NB4 (cell line): Measurements from ENCODE around the gene LPXN.

ENCODE experiments used
- DNase-seq: peaks from one replicate; pipeline ENCODE4 v3.0.0; 2010; ENCODE audit warnings: low read depth
- H3K4me3 ChIP-seq: one replicate; pipeline ENCODE4 v1.5.1; 2011; ENCODE audit warnings: mild to moderate bottlenecking, low read depth, low read length, moderate library complexity
- MYC ChIP-seq: IDR thresholded peaks from 2 replicates; pipeline ENCODE4 v1.6.1; 2011; ENCODE audit warnings: low read depth, low read length
- POLR2A ChIP-seq: IDR thresholded peaks from 2 replicates; pipeline ENCODE4 v1.6.1; 2011; ENCODE audit warnings: mild to moderate bottlenecking; ENCODE audit not compliant: insufficient read length; ENCODE audit errors: extremely low read depth
- TF ChIP-seq, protein P1 (sequence below): IDR thresholded peaks from one replicate; pipeline ENCODE4 v1.5.1; 2012; ENCODE audit warnings: low read depth, low read length
- TF ChIP-seq, protein P2 (sequence below): IDR thresholded peaks from 2 replicates; pipeline ENCODE4 v1.6.1; 2011; ENCODE audit warnings: low read depth, low read length

Gene LPXN

GRCh38 chr11:58497951-58498350 is 77.7 kb downstream of the LPXN start:
- H3K4me3 ChIP-seq, result no peak overlapping the region
- TF ChIP-seq, protein P1, sequence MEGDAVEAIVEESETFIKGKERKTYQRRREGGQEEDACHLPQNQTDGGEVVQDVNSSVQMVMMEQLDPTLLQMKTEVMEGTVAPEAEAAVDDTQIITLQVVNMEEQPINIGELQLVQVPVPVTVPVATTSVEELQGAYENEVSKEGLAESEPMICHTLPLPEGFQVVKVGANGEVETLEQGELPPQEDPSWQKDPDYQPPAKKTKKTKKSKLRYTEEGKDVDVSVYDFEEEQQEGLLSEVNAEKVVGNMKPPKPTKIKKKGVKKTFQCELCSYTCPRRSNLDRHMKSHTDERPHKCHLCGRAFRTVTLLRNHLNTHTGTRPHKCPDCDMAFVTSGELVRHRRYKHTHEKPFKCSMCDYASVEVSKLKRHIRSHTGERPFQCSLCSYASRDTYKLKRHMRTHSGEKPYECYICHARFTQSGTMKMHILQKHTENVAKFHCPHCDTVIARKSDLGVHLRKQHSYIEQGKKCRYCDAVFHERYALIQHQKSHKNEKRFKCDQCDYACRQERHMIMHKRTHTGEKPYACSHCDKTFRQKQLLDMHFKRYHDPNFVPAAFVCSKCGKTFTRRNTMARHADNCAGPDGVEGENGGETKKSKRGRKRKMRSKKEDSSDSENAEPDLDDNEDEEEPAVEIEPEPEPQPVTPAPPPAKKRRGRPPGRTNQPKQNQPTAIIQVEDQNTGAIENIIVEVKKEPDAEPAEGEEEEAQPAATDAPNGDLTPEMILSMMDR, result no peak
- TF ChIP-seq, protein P2, sequence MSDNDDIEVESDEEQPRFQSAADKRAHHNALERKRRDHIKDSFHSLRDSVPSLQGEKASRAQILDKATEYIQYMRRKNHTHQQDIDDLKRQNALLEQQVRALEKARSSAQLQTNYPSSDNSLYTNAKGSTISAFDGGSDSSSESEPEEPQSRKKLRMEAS, result no peak
- TF ChIP-seq MYC, result no peak
- TF ChIP-seq POLR2A, result no peak
- no peak for DNase-seq

- no peak for DNase-seq
- TF ChIP-seq MYC, result no peak
- TF ChIP-seq, protein P2, result no peak
- TF ChIP-seq, protein P1, result no peak
- no peak for TF ChIP-seq POLR2A
- H3K4me3 ChIP-seq, result no peak overlapping the region
Observed at GRCh38 chr11:58495906-58496305, 79.8 kb downstream of the LPXN start.

GRCh38 chr11:58494101-58494500 is 81.6 kb downstream of the LPXN start:
- H3K4me3 ChIP-seq, result no peak overlapping the region
- DNase-seq, result no peak
- TF ChIP-seq, protein P2, result no peak
- TF ChIP-seq MYC, result no peak
- TF ChIP-seq, protein P1, result no peak

DNA sequence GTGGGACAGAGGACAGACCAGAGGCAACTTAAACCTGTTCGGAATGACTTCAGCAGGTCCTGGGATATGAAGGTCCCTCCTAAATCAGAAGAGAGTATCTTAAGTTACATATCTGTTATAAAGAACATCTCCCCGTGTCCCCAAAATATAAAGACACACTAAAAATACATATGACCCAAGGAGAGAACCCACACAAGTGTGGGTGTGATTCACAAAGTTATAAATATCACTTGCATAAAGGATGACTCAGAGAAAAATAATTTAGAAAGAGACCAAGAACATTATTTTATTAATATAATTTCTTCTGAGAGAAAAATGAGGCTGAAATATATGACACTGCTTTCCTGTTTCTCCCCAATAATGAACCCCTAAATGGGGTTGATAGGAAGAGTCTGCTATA is 82.0 kb downstream of the LPXN start:
- TF ChIP-seq, protein P1, result no peak
- TF ChIP-seq POLR2A, result no peak
- no peak for TF ChIP-seq MYC
- TF ChIP-seq, protein P2, result no peak
- no peak overlapping the region for H3K4me3 ChIP-seq
- no peak for DNase-seq

DNA sequence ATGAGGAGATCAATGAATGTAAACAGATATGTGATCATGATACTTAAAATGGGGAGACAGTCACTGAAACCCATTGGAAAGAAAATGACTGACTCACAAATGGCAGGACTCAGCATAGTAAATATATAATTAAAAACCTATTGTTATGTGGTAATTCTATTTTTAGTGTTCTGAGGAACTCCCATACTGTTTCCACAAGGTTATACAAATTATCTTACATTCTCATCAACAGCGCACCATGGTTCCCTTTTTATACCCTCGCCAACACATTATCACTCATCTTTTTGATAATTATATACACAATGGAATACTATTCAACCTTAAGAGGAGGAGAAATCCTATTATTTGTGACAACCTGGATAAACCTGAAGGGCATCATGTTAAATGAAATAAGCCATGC is 84.8 kb downstream of the LPXN start:
- TF ChIP-seq, protein P2, result no peak
- TF ChIP-seq, protein P1, result no peak
- TF ChIP-seq POLR2A, result no peak
- no peak for TF ChIP-seq MYC
- DNase-seq, result no peak

DNA sequence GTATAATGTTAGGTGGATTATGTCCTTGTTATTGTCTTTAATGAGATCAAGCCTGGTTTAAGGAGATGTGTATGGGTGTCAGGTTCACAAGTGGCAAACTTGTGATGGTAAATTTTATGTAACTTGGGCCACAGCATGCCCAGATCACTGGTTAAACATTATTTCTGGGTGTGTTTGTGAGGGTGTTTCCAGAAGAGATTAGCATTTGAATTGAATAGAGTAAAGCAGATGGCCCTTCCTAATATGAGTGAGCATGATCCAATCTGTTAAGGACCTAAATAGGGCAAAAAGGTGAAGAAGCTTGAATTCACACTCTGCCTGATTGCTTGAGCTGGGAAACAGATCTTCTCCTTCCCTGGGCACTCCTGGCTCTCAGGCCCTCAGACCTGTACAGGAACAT is 88.5 kb downstream of the LPXN start:
- no peak overlapping the region for H3K4me3 ChIP-seq
- TF ChIP-seq POLR2A (no peak), MYC (no peak)
- TF ChIP-seq, protein P2, result no peak
- TF ChIP-seq, protein P1, result no peak
- no peak for DNase-seq

More for the DNA sequence above, 84.8 kb downstream of the LPXN start:
- H3K4me3 ChIP-seq, result no peak overlapping the region
